ENCODE results near the gene IFI27.

GRCh38 chr14:94113908-94114588 lies 3.5 kb downstream of the IFI27 start:
- TF ChIP-seq CTCF (conservative IDR thresholded peaks at IDR 0.05; ENCODE audit: low read depth, low read length) (no peak), EZH2 (IDR thresholded peaks at IDR 0.05; ENCODE audit: borderline replicate concordance, low read depth, low read length, poor library complexity, severe bottlenecking) (no peak)
